ENCODE measurements around the gene BCAP31.
"Not testable (repeated sequence)": the region's sequence is repeated elsewhere in the genome, so short reads cannot be mapped to it uniquely, and the experiment has no call there.

BCAP31 gene

GRCh38 chrX:153697924-153698865 is 26.0 kb downstream of the BCAP31 start:
- TF ChIP-seq CTCF (IDR thresholded peaks at IDR 0.05; ENCODE audit: low read depth, low read length, missing control alignments), result no peak
- DNase-seq (ENCODE audit: low read depth), result no peak
- H3K4me3 ChIP-seq (ENCODE audit: low read depth, low read length), result no peak overlapping the region

GRCh38 chrX:153696986-153697722 is 27.0 kb downstream of the BCAP31 start:
- DNase-seq (ENCODE audit: low read depth); H3K4me3 ChIP-seq (ENCODE audit: low read depth, low read length): not testable (repeated sequence)

- not testable (repeated sequence) for H3K4me3 ChIP-seq (ENCODE audit: low read depth, low read length); DNase-seq (ENCODE audit: low read depth)
These were observed 27.6 kb downstream of the BCAP31 start for GRCh38 chrX:153696538-153696937.

GRCh38 chrX:153696100-153696499 is 28.1 kb downstream of the BCAP31 start:
- no peak for DNase-seq (ENCODE audit: low read depth)
- no peak for TF ChIP-seq CTCF (IDR thresholded peaks at IDR 0.05; ENCODE audit: low read depth, low read length, missing control alignments)
- H3K4me3 ChIP-seq (ENCODE audit: low read depth, low read length), result no peak overlapping the region

- no peak for TF ChIP-seq CTCF (IDR thresholded peaks at IDR 0.05; ENCODE audit: low read depth, low read length, missing control alignments)
- no peak for DNase-seq (ENCODE audit: low read depth)
- no peak overlapping the region for H3K4me3 ChIP-seq (ENCODE audit: low read depth, low read length)
These were observed 29.4 kb downstream of the BCAP31 start for GRCh38 chrX:153694687-153695270.

- DNase-seq (ENCODE audit: low read depth); H3K4me3 ChIP-seq (ENCODE audit: low read depth, low read length): not testable (repeated sequence)
These were observed 29.9 kb downstream of the BCAP31 start for GRCh38 chrX:153694256-153694655.

- H3K4me3 ChIP-seq (ENCODE audit: low read depth, low read length), result no peak overlapping the region
- TF ChIP-seq CTCF (IDR thresholded peaks at IDR 0.05; ENCODE audit: low read depth, low read length, missing control alignments), result no peak
- DNase-seq (ENCODE audit: low read depth), result no peak
These were observed 30.7 kb downstream of the BCAP31 start for GRCh38 chrX:153693216-153694086.

Data from GM12864 (cell line).